NCI-H1092 (cell line): ENCODE results near the gene TRIO.
"Not testable (repeated sequence)": the region's sequence is repeated elsewhere in the genome, so short reads cannot be mapped to it uniquely, and the experiment has no call there.

Source experiments
- DNase-seq: peaks from one replicate; lab custom pipeline; 2025; lab: John Stamatoyannopoulos, UW

TRIO gene

DNA sequence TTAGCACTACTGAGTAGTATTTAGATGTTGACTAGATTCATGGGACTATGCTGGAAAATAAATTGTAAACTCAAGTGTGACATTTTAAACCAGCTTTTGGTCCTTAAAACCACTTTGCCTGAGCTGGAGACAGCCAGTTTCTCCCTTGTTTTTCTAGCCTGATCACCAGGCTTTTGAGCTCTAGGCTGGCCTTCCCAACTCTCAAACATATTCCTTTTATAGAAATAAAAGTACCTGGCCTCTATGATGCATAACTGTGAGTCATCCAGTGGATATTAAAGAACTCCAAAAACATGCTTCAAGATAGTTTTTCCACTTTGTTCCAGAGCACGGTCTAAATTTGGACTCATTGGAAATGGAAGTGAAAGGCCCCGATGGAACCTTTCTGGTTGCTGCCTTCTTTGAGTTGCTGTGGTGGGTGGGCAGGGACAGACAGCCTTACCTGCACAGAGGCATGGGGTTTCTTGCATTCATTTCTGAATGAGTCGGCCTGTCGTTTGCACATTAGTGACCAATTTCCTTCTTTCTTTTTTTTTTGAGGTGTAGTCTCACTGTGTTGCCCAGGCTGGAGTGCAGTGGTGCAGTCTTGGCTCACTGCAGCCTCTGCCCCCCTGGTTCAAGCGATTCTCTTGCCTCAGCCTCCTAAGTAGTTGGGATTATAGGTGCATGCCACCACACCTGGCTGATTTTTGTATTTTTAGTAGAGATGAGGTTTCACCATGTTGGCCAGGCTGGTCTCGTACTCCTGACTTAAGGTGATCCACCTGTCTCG is 43.1 kb downstream of the TRIO start:
- DNase-seq: no peak

GRCh38 chr5:14187157-14187556 is 44.0 kb downstream of the TRIO start:
- DNase-seq: no peak

- DNase-seq: no peak
Measured at GRCh38 chr5:14187660-14188059, 44.5 kb downstream of the TRIO start.

DNA sequence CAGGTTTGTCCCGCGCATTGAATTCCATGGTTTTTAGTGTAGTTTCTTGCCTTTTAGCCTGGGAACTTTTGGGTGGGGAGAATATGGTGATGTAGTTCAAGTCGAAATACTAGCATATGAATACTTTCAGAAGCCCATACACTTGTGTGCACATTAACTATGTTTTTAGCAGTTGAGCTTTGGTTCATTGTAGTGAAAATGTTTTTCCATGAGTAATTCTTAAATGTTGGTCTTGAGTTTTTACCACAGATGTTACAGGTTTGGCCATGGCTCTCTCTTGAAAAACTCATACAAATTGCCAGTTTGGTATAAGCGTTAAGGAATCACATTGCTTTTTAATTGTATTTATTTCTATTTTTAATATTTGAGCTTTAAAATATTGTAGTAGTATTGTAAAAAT is 45.6 kb downstream of the TRIO start:
- no peak for DNase-seq

DNA sequence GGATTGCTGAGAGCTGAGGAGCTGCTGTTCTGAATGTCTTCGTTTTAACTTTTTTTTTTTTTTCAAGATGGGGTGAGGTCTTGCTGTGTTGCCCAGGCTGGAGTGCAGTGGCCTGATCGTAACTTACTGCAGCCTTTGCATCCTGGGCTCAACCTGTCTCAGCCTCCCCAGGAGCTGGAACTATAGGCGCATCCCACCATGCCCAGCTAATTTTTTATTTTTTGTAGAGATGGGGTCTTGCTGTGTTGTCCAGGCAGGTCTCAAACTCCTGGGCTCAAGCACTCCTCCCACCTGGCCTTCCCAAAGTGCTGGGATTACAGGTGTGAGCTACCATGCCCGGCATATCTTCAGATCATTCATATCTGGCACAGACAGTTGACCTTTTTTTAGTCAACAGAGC is 46.5 kb downstream of the TRIO start:
- DNase-seq: no peak

DNA sequence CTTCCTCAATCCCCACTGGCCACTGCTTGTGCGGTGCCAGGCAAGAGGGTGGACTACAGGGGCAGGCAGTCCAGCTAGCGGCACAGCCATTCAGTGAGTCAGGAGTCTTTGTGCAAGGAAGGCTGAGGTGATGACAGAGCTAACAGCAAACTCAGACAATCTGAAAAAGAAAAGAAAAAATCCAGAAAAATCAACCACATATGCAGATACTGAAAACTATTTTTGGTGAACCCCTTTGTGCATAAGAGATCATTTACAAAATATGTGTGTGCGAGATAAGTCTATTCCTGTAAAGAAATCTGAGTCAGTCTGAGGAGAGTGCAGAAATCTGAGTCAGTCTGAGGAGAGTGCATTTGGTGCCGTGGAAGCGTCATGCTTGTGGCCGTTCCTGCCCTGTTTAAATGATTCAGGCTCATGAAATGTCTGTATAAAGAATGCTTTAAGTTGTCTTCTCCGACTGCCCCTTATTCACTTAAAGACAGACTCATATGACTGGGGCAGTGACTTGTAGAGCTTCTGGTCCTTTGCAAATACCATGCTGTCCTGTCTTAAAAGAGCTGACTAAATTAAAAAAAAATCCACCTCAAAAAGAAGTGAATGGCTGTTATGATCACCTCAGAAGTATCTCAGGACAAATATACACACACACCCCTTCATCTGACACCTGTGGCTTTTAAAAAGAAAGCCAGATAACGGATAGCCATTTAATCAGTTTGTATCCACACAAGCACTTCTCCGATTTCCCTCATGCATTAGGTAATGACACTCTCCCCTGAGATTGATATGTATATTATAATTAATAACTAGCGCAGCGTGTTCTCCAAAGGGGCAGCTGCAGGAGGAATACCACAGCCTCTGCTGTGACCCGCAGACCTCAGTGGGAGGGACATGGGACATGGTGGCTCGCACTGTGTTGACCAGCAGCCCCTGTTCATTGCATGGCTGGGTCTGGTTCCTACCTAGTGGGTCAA is 47.3 kb downstream of the TRIO start:
- no peak for DNase-seq

DNA sequence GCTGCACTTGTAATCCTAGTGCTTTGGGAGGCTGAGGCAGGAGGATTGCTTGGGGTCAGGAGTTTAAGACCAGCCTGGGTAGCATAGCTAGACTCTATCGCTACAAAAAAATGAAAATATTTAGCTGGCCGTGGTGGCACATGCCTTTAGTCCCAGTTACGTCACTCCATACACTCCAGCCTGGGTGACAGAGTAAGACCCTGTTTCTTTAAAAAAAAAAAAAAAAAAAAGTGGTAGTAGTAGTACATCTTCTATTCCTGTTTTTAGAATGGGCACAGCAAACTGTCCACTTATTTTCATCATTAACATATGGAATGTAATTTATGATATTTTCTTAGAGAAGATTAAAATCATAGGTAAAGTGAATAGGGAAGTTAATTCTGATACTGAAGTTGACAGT is 48.2 kb downstream of the TRIO start:
- no peak for DNase-seq

DNA sequence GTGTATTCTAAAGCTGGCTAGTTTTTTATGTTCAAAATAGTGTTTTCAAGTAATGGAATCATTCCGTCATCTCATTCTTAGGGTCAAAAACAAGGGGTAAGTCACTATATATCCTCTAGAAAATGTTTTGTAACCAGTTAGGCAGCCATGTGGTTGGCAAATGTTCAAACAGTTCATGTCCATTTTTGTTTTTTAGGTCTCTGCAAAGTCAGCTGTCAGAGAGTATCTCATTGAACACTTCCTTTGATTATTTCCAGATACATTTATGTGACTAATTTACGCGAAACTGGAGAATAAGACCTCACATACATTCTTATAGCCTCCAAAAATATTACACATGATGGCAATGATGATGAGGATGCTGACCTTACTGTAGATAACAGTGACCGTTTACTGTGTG is 50.4 kb downstream of the TRIO start:
- no peak for DNase-seq

- DNase-seq: no peak
Measured at GRCh38 chr5:14195588-14195987, 52.4 kb downstream of the TRIO start.

- DNase-seq: no peak
Measured at GRCh38 chr5:14197056-14197455, 53.9 kb downstream of the TRIO start.

DNA sequence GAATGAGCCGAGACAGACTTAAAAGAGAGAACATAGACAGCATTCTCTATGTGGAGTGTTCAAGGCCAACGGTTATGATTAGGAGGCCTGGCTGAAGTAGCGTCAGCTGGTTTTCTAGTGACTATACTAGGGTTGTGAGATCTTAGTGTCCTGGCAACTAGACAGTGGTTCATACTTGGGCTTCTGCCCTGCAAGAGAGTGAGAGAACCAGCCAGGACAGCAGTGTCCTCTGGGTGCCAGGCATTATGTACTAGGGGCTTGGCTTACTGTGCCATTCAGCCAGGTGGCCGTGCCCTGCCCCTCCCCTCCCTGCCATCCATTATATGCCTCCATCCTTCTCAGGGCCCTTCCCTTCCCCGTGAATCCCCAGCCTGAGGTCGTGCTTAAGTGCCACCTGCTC is 56.8 kb downstream of the TRIO start:
- DNase-seq: no peak

- DNase-seq: no peak
Measured at GRCh38 chr5:14200312-14200990, 57.3 kb downstream of the TRIO start.

DNA sequence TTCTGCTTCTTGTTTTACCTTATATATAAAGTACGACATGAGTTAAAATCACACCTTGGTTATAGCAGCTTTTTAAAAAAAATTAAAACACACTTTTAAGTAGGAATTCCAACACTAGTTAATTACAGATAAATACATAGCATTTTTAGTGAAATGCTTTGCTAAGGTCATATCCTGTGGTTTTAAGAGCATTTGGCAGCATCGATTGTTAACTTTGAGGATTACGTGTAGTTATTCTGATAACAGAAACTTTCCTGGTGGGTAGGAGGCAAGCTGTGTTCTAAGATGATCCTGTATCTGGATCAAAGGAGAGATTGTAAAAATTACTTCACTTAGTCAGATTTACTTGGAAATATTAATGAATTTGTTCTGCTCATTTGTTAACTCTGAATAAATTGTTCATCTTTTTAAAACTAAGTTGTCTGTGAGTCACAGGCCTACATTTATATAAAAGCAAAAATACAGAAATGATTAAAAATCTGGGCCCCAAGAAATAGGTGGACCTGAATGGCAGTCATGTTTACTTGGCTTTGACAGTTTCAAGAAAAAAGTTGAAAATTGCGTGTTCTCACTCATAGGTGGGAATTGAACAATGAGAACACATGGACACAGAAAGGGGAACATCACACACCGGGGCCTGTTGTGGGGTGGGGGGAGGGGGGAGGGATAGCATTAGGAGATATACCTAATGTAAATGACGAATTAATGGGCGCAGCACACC is 58.3 kb downstream of the TRIO start:
- no peak for DNase-seq

DNA sequence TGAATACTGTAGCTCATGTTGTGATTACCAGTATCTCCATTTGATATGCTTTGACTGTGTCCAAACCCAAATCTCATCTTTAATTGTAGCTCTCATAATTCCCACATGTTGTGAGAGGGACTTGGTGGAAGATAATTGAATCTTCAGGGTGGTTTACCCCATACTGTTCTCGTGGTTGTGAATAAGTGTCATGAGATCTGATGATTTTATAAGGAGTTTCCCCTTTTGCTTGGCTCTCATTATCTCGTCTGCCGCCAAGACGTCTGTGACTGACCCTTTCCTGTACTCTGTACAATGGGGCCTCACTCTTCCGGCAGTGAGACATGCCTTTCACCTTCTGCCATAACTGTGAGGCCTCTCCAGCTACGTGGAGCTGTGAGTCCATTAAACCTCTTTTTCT is 59.3 kb downstream of the TRIO start:
- DNase-seq: no peak

DNA sequence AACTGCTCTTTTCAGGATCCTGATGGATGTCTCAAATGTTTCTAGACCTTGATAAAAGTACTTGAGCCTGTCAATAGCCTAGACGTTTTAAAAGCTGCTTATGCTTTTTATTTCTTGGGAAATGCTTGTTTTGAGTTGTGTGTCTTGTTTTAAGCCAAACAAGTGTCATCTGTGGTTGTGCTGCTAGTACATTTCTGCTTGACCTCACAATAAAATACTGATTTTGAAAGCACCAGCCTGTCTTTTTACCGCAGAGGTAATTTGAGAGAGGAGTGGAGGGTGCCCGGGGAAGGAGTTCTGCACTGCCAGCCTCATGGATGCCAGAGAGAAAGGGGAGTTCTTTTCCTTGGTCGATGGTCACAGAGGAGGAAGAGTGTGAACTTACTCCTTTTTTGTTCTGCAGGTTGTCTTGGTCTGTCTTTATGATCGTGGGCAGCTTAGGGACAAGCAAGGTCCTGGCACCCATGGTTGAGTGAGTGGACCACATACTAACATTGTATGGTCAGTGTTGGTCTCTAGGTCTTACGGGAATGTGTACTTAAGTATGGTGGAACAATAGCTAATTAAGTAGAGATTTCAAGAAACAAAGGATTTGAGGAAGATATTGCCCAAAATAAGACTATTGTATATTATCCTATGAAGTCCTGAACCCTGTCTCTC is 61.0 kb downstream of the TRIO start:
- DNase-seq: no peak

DNA sequence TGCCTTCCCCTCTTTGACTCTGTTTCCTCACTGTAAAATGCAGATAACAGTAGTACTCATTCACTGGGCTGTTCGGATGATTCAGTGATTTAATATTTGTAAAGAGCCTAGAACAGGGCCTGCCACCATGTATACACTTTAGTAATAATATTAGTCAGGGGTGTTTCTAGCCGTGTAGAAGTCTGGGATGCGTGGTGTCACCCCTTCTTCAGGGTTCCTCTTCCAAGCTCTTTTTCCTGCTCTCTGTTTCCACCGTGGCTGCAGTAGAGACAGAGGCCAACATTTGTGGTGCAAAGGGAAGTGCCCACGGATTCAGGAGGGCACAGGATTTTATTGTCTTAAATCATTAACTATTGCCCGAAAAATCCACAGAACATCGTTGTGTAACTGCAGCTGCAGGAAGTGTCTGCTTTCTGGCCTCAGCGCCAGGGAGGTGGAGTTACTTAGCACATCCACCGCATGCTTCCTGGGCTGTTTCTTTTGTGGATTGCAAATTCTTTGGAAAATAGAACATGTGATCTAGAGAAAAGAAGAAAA is 61.7 kb downstream of the TRIO start:
- DNase-seq: no peak

DNA sequence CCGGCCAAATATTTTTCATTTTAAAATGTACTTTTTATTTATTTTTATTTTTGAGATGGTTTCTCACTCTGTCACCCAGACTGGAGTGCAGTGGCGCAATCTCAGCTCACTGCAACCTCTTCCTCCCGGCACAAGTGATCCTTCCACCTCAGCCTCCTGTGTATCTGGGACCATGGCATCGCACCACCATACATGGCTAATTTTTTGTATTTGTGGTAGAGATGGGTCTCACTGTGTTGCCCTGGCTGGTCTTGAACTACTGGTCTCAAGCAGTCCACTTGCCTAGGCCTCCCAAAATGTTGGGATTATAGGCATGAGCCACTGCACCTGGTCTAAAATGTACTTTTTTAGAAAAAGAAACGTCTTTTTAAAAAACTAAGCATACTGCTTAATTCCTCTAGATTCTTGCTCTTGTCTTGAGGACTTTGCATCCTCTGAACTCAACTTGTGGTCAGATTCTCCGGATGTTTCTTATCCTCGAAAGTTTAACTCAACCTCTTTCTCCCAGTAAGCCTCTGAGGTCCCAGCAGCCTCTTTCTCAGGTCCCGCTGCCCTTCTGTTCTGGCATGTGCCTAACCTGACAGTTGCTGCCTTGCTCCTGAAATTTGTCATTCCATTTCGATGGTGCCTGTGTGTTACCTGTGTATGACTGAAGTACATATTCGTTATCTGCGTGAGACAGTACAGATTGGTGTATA is 63.0 kb downstream of the TRIO start:
- DNase-seq: no peak

DNA sequence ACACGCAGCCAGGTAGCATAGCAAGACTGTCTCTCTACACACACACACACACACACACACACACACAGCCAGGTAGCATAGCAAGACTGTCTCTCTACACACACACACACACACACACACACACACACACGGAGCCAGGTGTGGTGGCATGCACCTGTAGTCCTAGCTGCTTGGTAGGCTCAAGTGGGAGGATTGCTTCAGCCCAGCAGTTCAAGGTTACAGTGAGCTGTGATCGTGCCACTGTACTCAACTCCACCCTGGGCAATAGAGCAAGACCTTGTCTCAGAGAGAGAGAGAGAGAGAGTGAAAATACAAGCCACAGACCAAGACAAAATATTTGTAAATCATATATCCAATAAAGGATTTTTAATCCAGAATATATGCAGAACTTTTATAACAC is 64.3 kb downstream of the TRIO start:
- DNase-seq: not testable (repeated sequence)

DNA sequence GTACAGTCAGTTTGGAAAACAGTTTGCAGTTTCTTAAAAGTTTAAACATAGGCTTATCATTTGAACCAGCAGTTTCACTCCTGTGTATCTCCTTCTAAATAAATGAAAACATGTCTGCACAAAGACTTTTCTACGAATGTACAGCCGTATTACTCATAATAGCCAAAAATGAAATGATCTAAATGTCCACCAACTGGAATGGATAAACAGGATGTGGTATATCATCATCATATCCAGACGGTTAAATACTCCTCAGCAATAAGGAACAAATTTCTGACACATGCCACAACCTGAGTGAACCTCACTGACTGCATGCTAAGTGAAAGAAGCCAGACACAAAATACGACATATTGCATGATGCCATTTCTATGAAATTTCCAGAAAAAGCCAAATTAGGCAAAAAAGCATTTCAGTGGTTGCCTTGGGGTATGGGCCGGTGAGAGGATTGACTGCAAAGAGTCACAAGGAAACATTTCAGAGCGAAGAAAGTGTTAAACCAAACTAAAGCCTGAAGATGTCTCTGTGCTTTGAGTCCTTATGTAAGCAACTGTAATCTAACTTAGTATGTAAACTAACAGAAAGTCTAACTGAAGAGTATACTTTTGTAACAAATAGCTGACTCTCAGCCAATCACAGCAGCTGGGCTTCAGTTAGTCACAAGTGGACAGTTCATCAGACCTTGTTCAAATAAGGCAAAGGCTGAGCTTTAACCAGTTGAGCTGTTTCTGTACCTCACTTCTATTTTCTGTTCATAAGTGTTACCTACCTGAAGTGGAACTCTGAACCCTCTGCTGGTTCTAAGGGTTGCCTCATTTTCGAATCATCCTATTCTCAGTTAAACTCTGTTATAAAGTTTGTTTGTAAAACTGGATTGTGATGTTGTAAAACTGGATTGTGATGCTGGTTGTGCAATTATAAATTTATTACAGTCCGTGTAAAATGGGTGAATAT is 65.2 kb downstream of the TRIO start:
- DNase-seq: no peak
